Measurements from ENCODE around the gene PREB.

GRCh38 chr2:27086090-27086723 is 48.2 kb downstream of the PREB start:
- TF ChIP-seq, protein P1, sequence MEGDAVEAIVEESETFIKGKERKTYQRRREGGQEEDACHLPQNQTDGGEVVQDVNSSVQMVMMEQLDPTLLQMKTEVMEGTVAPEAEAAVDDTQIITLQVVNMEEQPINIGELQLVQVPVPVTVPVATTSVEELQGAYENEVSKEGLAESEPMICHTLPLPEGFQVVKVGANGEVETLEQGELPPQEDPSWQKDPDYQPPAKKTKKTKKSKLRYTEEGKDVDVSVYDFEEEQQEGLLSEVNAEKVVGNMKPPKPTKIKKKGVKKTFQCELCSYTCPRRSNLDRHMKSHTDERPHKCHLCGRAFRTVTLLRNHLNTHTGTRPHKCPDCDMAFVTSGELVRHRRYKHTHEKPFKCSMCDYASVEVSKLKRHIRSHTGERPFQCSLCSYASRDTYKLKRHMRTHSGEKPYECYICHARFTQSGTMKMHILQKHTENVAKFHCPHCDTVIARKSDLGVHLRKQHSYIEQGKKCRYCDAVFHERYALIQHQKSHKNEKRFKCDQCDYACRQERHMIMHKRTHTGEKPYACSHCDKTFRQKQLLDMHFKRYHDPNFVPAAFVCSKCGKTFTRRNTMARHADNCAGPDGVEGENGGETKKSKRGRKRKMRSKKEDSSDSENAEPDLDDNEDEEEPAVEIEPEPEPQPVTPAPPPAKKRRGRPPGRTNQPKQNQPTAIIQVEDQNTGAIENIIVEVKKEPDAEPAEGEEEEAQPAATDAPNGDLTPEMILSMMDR (IDR thresholded peaks at IDR 0.05), result peak; percentile 93
- TF ChIP-seq ZFX (IDR thresholded peaks at IDR 0.05; ENCODE audit: borderline replicate concordance), result no peak

All from 22Rv1 (cell line).